K562 (cell line): ENCODE data around the gene ZNF548. TPM values are rescaled to one million over a fixed set of nuclear protein-coding genes. Genes with fewer than 3 reads are reported as not detected.

Experiments
- ATF1 ChIP-seq, 2 experiments: fragments of 450-650 bp in 1 of 2; IDR thresholded peaks; 2 replicates each; pipeline ENCODE4 v1.6.1; 2016; ENCODE audit warnings: missing compliant biosample characterization in 1 of 2, missing genetic modification characterization in 1 of 2
- BRD4 ChIP-seq: fragments of 200-600 bp; sonication (generic); IDR thresholded peaks from 2 replicates; pipeline ENCODE4 v1.6.1; 2017; ENCODE audit warnings: inconsistent platforms
- CBFA2T3 ChIP-seq: fragments of 450-650 bp; IDR thresholded peaks from 2 replicates; pipeline ENCODE4 v1.6.1; 2017
- CBX2 ChIP-seq: fragments of 200-600 bp; sonication (generic); IDR thresholded peaks from one replicate; pipeline ENCODE4 v1.6.1; 2012; ENCODE audit warnings: mild to moderate bottlenecking, low read length, inconsistent platforms; ENCODE audit not compliant: insufficient read depth, poor library complexity, severe bottlenecking
- CCNT2 ChIP-seq: IDR thresholded peaks from 2 replicates; pipeline ENCODE4 v1.6.1; 2011; ENCODE audit warnings: borderline replicate concordance, low read depth, mild to moderate bottlenecking, moderate library complexity, mixed read lengths, low read length; ENCODE audit not compliant: insufficient read length; ENCODE audit errors: extremely low read depth
- CREM ChIP-seq: IDR thresholded peaks from 2 replicates; pipeline ENCODE4 v1.6.1; 2014; ENCODE audit warnings: antibody characterized with exemption, low read depth
- CTBP1 ChIP-seq: fragments of 450-650 bp; IDR thresholded peaks from 2 replicates; pipeline ENCODE4 v1.6.1; 2016; ENCODE audit warnings: borderline replicate concordance
- ESRRB ChIP-seq: fragments of 250-450 bp; sonication (Bioruptor Pico); IDR thresholded peaks from 2 replicates; pipeline ENCODE4 v1.5.0; 2020; ENCODE audit warnings: mild to moderate bottlenecking, moderate library complexity, borderline replicate concordance
- GATA2 ChIP-seq: sonication (generic); formaldehyde crosslinking; IDR thresholded peaks from 2 replicates; pipeline ENCODE4 v1.4.0; 2020; ENCODE audit warnings: mild to moderate bottlenecking, missing genetic modification reagents
- HCFC1 ChIP-seq: IDR thresholded peaks from 2 replicates; pipeline ENCODE4 v1.6.1; 2012; ENCODE audit warnings: low read depth, low read length, improper control_type of control experiment
- HDGF ChIP-seq: fragments of 450-650 bp; IDR thresholded peaks from 2 replicates; pipeline ENCODE4 v1.6.1; 2016
- KHSRP ChIP-seq: fragments of 450-650 bp; IDR thresholded peaks from 2 replicates; pipeline ENCODE4 v1.6.1; 2017
- MEF2A ChIP-seq: IDR thresholded peaks from 2 replicates; pipeline ENCODE4 v1.6.1; 2011; ENCODE audit warnings: low read depth, mild to moderate bottlenecking, low read length, moderate library complexity; ENCODE audit not compliant: control insufficient read depth
- NFXL1 ChIP-seq: fragments of 450-650 bp; formaldehyde crosslinking; IDR thresholded peaks from 2 replicates; pipeline ENCODE4 v1.4.0; 2021; ENCODE audit warnings: mild to moderate bottlenecking
- PCBP2 ChIP-seq: fragments of 200-400 bp; formaldehyde crosslinking; IDR thresholded peaks from 2 replicates; pipeline ENCODE4 v1.6.1; 2018; ENCODE audit warnings: low read length, low read depth, mild to moderate bottlenecking, moderate library complexity; ENCODE audit not compliant: poor library complexity, severe bottlenecking
- SIX5 ChIP-seq, 2 experiments: IDR thresholded peaks; 2 replicates each; pipeline ENCODE4 v1.6.1; 2011; ENCODE audit warnings: low read length in 2 of 2, borderline replicate concordance in 1 of 2, low read depth in 1 of 2, mild to moderate bottlenecking in 1 of 2, moderate library complexity in 1 of 2; ENCODE audit not compliant: insufficient read depth in 1 of 2
- TAF7 ChIP-seq: fragments of 450-650 bp; IDR thresholded peaks from 2 replicates; pipeline ENCODE4 v1.6.1; 2016; ENCODE audit warnings: missing genetic modification characterization, missing compliant biosample characterization
- ZBED1 ChIP-seq: IDR thresholded peaks from 2 replicates; pipeline ENCODE4 v1.6.1; 2014
- ZNF143 ChIP-seq: sonication (generic); formaldehyde crosslinking; IDR thresholded peaks from 2 replicates; pipeline ENCODE4 v1.9.0; 2022; ENCODE audit warnings: mild to moderate bottlenecking, missing genetic modification reagents
- ZNF165 ChIP-seq: fragments of 250-450 bp; sonication (Bioruptor Pico); IDR thresholded peaks from 2 replicates; pipeline ENCODE4 v1.4.0; 2020; ENCODE audit warnings: borderline replicate concordance
- ZNF184 ChIP-seq: sonication (generic); formaldehyde crosslinking; IDR thresholded peaks from 2 replicates; pipeline ENCODE4 v1.5.0; 2020; ENCODE audit warnings: missing genetic modification reagents
- ZNF707 ChIP-seq: fragments of 250-450 bp; sonication (Bioruptor Pico); conservative IDR thresholded peaks from 2 replicates; pipeline ENCODE4 v1.8.0; 2022; ENCODE audit warnings: inconsistent platforms, mild to moderate bottlenecking, moderate library complexity
- polyA plus RNA-seq, 8 experiments: library from polyadenylated mRNA; depleted of rRNA in 4 of 8; stranded (reverse) in 5 of 8; unstranded in 3 of 8; fragments of >200 nt; fragmentation: Nextera tagmentation in 2 of 8; fragmentation: Illumina TruSeq in 1 of 8; extraction: Ambion mirVana in 2 of 8; extraction: Trizol in 1 of 8; gene quantifications; 2 replicates each; pipeline versions ENCODE4 v1.2.1 to v1.2.3, GENCODE V29; 2011 to 2014; ENCODE audit warnings: inconsistent platforms in 1 of 8, missing spikeins in 1 of 8
- total RNA-seq, 7 experiments: library from RNA; depleted of rRNA in 6 of 7; stranded (reverse); fragments of >200 nt in 6 of 7; fragmentation: Illumina TruSeq in 2 of 7; extraction: Trizol in 2 of 7; gene quantifications; 2 replicates each; pipeline versions ENCODE4 v1.2.1 to v1.2.3, GENCODE V29; 2011 to 2021; ENCODE audit warnings: low replicate concordance in 1 of 7
- TF ChIP-seq, protein P1 (sequence below): fragments of 250-450 bp; sonication (Bioruptor Pico); IDR thresholded peaks from 2 replicates; pipeline ENCODE4 v1.4.0; 2020; ENCODE audit warnings: mild to moderate bottlenecking
- TF ChIP-seq, protein P2 (sequence below): fragments of 450-650 bp; IDR thresholded peaks from 2 replicates; pipeline ENCODE4 v1.6.1; 2016; ENCODE audit warnings: low read depth, mild to moderate bottlenecking, moderate library complexity
- TF ChIP-seq, protein P3 (sequence below): IDR thresholded peaks from 2 replicates; pipeline ENCODE4 v1.6.1; 2011; ENCODE audit warnings: borderline replicate concordance, low read depth, mild to moderate bottlenecking, moderate library complexity, low read length; ENCODE audit not compliant: insufficient read depth, poor library complexity, severe bottlenecking

The ZNF548 gene
- total and polyA plus RNA-seq, 9 of the 15 experiments (the other 6 are each of a cell fraction or from before 2014, with no cell fraction given): 1.5 to 8.7 (median 4.5) TPM

DNA sequence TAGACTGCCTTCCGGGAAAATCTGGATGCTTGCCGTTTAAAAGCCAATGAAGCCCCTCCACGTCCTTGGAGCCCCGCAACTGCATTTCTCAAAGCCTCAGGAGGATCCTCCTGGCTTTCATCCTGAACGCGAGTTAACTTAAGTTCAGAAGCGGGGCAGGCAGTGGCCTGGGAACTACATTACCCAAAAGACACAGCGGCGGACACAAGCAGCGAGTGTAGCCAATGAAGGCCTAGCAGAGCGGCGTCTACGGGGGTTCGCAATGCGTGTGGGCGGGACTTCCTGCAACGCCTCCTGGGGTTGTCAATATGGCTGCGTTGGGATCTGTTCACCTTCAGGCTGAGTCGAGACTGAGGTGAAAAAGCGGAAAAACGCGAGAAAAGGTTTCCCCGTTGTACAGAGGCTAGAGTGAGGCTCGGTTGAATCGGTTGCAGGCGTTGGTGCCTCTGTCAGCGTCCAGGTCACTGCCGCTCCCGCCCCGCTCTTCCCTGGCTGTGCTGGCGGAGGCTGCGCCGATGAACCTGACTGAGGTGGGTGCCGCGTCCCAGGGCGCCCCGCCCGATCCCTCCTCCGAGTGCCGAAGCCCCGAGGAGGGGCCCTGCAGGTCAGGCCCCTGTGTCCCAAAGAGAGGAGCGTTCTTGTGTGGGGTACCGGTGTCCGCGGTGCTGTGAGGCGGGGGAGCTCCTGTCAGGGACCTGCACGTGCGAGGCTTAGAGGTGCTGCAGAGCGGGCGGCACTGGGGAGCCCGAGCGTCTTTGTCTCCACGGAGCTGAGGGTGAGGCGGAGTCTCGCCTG lies 21.4 kb downstream of the ZNF548 start, which contains the start of gene ZNF17 (continued):
- no peak for TF ChIP-seq CCNT2
- no peak for TF ChIP-seq GATA2 (CRISPR knock-in tag)
- peak; percentile 69 to 87 for TF ChIP-seq SIX5 (IDR thresholded peaks at IDR 0.05; ENCODE audit: borderline replicate concordance in 1 of 2, insufficient read depth in 1 of 2, low read depth in 1 of 2, low read length in 2 of 2)
- TF ChIP-seq, protein P1, sequence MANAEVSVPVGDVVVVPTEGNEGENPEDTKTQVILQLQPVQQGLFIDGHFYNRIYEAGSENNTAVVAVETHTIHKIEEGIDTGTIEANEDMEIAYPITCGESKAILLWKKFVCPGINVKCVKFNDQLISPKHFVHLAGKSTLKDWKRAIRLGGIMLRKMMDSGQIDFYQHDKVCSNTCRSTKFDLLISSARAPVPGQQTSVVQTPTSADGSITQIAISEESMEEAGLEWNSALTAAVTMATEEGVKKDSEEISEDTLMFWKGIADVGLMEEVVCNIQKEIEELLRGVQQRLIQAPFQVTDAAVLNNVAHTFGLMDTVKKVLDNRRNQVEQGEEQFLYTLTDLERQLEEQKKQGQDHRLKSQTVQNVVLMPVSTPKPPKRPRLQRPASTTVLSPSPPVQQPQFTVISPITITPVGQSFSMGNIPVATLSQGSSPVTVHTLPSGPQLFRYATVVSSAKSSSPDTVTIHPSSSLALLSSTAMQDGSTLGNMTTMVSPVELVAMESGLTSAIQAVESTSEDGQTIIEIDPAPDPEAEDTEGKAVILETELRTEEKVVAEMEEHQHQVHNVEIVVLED (CRISPR knock-in tag): peak; percentile 97
- TF ChIP-seq ZNF165 (CRISPR knock-in tag): no peak
- no peak for TF ChIP-seq KHSRP
- TF ChIP-seq MEF2A: no peak
- TF ChIP-seq HCFC1: peak; percentile 96
- TF ChIP-seq, protein P2, sequence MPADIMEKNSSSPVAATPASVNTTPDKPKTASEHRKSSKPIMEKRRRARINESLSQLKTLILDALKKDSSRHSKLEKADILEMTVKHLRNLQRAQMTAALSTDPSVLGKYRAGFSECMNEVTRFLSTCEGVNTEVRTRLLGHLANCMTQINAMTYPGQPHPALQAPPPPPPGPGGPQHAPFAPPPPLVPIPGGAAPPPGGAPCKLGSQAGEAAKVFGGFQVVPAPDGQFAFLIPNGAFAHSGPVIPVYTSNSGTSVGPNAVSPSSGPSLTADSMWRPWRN: no peak
- TF ChIP-seq ZNF707: no peak
- peak; percentile 27; the same call in 1 of the 2 replicates for TF ChIP-seq ATF1 (CRISPR knock-in tag; IDR thresholded peaks at IDR 0.05)
- peak; percentile 94 for TF ChIP-seq ATF1 (tag; IDR thresholded peaks at IDR 0.05)
- no peak for TF ChIP-seq PCBP2
- TF ChIP-seq ZNF143 (CRISPR knock-in tag): peak; percentile 90
- TF ChIP-seq BRD4: no peak
- TF ChIP-seq HDGF: no peak
- TF ChIP-seq ZBED1: no peak
- no peak for TF ChIP-seq CBX2
- peak; percentile 26; the same call in 1 of the 2 replicates for TF ChIP-seq CTBP1
- TF ChIP-seq NFXL1: no peak
- TF ChIP-seq CBFA2T3: no peak
- TF ChIP-seq, protein P3, sequence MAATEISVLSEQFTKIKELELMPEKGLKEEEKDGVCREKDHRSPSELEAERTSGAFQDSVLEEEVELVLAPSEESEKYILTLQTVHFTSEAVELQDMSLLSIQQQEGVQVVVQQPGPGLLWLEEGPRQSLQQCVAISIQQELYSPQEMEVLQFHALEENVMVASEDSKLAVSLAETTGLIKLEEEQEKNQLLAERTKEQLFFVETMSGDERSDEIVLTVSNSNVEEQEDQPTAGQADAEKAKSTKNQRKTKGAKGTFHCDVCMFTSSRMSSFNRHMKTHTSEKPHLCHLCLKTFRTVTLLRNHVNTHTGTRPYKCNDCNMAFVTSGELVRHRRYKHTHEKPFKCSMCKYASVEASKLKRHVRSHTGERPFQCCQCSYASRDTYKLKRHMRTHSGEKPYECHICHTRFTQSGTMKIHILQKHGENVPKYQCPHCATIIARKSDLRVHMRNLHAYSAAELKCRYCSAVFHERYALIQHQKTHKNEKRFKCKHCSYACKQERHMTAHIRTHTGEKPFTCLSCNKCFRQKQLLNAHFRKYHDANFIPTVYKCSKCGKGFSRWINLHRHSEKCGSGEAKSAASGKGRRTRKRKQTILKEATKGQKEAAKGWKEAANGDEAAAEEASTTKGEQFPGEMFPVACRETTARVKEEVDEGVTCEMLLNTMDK: no peak
- no peak for TF ChIP-seq ESRRB (CRISPR knock-in tag)
- no peak for TF ChIP-seq ZNF184 (CRISPR knock-in tag)
- peak; percentile 93 for TF ChIP-seq CREM
- TF ChIP-seq TAF7 (tag): 0 out of 2 replicates have a peak, but pooled peaks have one; percentile 36
